DOHH2 (cell line): ENCODE results near the gene DENND1B.

Source experiments
- CTCF ChIP-seq: fragments of 200-600 bp; sonication (generic); IDR thresholded peaks from one replicate; pipeline ENCODE4 v1.5.1; 2014; ENCODE audit warnings: antibody characterized with exemption, mild to moderate bottlenecking, low read depth, low read length; ENCODE audit not compliant: poor library complexity, severe bottlenecking
- EZH2phosphoT487 ChIP-seq: fragments of 200-600 bp; sonication (generic); IDR thresholded peaks from 2 replicates; pipeline ENCODE4 v1.6.1; 2017; ENCODE audit warnings: borderline replicate concordance, mild to moderate bottlenecking, antibody characterized with exemption, low read length, moderate library complexity, mixed read lengths

- no peak for TF ChIP-seq CTCF
- TF ChIP-seq EZH2phosphoT487 = no peak
Observed at GRCh38 chr1:197485790-197486189, 289.5 kb downstream of the DENND1B start.
